ENCODE results near the gene FANCC.
"Not testable (repeated sequence)": the region's sequence is repeated elsewhere in the genome, so short reads cannot be mapped to it uniquely, and the experiment has no call there.

FANCC gene

DNA sequence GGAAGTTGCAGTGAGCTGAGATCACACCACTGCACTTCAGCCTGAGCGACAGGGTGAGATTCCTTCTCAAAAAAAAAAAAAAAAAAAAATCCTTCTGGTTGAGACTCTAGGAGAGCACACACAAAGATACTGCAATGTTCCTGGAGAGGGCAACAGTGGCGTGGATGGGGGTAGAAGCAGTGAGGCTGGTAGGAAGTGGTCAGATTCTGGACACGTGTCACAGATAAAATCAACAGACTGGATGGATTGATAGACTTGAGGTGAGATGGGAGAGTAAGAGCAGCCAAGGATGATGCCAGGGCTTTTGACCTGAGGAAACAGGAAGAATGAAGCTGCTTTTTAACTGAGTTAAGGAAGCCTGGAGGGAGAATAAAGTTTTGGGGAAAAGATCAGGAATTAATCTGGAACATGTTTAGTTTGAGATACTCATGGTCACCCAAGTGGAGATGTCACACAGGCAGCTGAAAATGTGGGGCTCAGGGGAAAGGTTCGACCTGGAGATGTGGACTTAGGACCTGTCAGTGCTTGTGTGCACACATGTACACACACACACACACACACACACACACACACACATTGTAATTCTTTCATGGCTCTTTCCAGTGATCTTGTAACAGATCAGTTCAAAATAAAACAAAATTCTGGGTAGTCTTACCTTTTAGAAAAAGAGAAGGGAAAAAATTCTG lies 88.1 kb downstream of the FANCC start:
- no peak for DNase-seq (ENCODE audit: low read depth)

DNA sequence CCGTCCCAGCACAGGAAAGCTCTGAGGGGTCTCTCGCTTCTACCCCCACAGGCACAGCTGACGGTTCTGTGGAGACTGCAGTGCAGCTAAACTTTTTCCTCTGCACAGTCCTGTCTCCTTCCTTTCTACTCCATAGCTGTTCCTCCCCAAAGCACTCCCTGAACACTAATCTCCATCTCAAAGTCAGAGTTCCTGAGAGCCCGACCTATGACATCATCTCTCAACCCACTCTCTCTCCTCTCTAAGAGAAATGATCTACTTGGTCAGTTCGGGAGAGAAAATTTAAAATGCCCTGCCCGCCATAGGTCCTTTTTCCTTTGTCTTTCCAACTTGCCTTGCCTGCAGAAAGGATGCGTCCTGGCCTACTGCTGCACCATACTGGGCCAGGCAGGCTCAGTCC lies 90.6 kb downstream of the FANCC start:
- DNase-seq (ENCODE audit: low read depth) = no peak

DNA sequence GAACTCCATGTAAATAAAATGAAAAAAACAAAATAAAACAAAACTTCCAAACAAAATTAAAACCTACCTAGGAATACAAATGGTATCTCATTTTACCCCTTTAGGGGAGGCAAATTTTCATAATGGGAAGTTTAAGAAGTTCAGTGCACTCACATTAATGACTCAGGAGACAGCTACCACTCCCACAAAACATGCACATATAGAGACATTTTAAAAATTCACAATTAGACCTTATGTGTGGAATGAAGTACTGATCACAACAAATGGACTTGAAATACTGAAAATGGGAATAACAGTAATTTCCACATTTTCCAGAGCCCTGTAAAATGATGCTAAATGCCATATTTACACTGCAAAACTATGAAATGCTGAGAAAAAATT lies 91.8 kb downstream of the FANCC start:
- DNase-seq (ENCODE audit: low read depth) = no peak

DNA sequence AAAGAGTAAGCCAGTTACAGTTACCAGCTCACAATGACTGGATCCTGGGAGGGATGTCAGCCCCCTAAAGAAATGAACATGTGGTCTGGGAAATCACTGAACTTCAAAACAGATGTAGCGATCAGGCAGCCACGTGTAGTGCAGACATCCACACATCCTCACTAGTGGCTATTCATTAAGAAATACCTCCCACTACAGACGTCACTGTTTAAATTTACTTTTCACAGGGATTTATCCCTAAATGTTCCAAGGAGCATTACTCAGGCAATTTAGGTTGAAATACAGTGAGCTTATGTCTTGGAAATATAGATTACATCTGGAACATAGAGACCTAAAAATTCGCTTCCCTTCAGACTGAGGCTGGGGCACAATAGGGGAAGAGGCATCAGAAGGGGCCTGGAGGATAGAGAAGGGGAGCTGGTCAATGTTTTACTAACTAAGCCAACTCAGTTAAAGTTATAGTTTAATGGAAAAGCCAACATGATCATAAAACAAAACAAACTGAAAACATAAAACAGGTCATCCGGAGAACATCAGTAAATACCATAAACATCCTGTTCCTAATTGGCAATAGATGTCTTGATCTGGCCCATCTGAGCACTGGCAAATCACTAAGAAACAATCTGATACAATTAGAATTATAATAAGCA lies 92.3 kb downstream of the FANCC start:
- DNase-seq (ENCODE audit: low read depth) = no peak

DNA sequence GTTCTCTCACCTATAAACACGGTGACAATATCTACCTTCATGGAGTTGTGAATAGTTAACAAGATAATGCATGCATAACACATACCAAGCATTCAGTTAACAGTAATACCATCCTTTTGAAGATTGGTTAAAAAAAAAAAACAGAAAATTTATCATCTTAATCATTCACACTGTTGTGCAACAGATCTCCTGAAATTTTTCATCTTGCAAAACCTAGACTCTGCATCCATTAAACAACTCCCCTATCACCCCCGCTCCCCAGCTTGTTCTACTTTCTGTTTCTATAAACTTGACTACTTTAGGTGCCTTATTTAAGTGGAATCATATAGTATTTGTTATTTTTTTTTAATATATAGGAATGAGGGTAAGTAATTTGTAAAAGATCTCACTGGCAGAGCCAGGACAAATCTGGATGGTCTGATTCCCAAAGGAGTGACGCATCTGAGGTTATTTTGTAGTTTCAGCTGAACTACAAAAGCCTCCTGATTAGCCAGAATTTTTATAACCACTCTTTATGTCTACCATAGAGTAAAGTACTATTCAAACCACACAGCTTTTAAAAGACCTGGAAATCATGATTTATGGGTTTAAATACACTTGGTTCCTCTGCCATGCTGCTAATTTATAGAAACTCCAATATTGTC lies 93.0 kb downstream of the FANCC start:
- DNase-seq (ENCODE audit: low read depth) = no peak

DNA sequence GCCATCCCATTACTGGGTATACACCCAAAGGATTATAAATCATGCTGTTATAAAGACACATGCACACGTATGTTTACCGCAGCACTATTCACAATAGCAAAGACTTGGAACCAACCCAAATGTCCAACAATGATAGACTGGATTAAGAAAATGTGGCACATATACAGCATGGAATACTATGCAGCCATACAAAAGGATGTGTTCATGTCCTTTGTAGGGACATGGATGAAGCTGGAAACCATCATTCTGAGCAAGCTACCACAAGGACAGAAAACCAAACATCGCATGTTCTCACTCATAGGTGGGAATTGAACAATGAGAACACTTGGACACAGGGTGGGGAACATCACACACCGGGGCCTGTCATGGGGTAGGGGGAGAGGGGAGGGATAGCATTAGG lies 97.2 kb downstream of the FANCC start:
- not testable (repeated sequence) for DNase-seq (ENCODE audit: low read depth)

DNA sequence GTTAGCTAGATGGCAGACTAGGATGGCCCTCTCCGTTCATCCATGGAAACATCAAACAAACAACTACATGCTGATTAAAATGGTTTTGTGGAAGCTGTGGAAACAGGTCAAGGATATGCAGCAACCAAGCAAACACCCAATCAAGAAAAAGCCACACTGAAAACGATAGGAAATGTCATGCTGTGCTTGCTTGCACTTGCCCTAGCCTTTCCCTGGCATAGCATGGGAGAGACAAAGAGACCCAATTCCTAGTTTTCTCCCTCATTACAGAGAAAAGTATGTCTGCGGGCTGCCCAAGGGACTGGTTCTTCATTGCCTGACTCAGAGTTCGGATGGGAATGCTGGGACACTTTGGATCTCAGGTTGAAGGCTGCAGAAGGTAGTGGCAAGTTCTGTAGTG lies 98.7 kb downstream of the FANCC start:
- no peak for DNase-seq (ENCODE audit: low read depth)

DNA sequence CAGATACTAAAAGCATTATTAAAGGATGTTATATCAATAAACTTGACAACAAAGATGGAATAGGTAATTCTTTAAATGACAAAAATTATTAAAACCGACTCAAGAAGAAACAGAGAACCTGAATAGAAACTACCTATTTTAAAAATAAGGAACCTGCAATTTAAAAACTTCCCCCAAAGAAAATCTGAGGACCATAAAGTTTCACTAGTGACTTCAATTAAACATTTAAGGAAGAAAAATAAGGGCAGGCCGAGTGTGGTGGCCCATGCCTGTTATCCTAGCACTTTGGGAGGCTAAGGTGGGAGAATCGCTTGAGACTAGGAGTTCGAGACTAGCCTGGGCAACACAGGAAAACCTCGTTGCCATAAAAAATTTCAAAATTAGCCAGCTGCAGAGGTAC lies 99.6 kb downstream of the FANCC start:
- DNase-seq (ENCODE audit: low read depth) = no peak

DNA sequence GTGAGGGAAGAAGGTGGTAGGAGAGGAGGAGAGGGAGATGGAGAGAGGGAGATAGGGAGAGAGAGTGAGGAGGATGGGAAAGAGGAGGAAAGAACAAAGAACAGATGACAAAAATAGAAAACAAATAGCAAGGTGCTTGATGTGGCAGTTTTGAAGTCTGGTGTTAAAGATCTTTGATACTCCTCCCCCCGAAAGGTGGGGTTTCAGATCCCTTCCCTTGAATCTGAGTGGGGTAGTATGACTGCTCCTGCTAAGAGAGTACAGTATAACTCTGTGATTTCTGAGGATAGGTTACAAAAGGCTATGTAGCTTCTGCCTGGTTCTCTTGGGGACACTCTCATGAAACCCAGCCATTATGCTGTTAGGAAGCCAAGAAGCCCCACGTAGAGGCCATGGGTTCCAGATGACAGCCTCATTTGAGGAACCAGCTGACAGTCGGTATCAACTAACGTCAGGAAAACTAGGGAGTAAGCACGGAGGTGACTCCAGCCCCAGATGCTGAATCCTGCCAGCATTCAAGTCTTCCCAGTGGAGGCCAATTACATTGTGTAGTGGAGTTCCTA lies 102.1 kb downstream of the FANCC start:
- DNase-seq (ENCODE audit: low read depth) = no peak

DNA sequence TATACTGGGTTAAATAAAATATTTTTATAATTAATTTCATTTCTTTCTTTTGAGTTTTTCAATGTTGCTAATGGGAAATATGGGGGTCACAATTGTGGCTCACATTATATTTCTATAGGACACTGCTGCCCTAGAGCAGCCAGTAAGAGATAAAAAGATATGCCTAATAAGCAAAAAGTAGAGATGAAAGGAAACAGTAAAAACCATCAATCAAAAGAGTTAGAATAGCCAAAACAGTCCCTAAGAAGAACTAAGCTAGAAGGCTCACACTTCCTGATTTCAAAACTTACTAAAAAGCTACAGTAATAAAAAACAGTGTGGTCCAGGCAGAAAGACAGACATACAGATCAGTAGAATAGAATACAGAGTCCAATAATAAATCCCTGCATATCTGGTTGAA lies 104.4 kb downstream of the FANCC start:
- no peak for DNase-seq (ENCODE audit: low read depth)

DNA sequence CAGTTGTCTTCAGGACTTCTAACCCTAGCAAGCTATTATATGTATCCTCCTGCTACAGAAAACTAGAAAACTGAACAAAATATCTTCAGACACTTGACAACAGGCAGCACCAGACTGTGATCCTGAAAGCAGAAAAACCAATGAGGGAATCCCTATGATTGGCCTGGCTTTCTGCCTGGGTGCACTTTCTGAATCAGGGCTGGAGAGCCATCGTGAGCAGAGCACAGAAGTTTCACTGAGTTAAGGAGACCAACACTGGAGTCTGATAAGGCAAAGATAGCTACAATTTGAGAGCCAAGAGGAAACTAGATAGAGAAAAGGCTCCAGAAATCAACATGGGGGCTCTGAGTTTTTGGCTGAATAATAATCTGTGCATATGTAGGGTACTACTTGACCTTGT lies 106.5 kb downstream of the FANCC start:
- no peak for DNase-seq (ENCODE audit: low read depth)

DNA sequence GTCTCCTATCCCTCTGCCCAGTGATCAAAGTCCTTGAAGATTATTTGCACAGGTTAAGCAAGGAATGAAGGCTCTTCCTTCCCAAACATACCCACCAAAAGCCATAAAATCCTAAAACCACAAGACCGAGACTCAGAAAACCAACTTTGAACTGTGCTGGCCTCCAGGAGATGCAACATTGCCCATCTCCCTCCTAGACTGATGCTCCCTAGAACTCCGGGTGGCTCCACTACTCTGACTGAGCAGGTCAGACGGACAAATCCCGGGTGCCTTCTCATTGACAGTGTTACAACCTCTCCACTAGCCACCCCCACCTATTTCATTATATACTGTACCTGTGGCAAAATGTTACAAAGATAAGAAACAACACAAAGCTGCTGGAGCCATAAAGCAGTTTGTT lies 110.1 kb downstream of the FANCC start:
- DNase-seq (ENCODE audit: low read depth) = no peak

DNA sequence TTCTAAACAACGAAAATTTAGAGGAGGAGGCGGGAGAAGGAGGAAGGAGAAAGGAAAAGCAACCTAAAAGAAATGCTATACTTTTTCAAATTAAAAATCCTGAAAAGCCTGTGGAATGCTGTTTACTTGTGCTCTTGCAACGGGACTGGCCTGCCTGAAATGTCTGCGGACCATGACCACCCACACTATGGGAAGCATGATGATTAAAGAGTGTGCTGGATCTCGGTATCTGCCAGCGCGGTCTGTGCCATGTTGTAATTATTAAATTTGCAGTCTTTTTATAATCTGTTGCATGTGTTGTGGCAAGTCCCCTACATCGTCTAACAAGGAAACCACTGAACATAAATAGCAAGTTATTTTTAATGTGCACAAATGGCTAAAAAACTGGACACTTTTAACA lies 111.4 kb downstream of the FANCC start:
- DNase-seq (ENCODE audit: low read depth) = no peak

DNA sequence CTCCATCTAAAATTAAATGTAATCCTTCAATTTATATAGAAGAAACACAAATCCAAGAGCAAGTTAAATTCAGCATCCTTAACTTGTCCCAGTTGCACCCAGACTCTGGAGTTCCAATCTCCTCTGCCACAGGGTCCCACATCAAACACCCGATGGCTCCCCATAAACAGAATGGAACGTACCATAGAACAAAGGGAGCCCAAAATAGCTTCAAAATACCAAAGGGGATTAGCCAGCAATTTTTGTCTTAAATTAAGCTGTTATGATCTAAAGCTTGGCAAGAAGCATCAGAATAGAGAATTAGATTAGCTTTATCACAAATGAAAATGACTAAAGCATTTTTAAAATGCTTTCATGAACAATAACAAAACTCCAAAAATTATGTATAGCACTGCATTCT lies 112.8 kb downstream of the FANCC start:
- no peak for DNase-seq (ENCODE audit: low read depth)

DNA sequence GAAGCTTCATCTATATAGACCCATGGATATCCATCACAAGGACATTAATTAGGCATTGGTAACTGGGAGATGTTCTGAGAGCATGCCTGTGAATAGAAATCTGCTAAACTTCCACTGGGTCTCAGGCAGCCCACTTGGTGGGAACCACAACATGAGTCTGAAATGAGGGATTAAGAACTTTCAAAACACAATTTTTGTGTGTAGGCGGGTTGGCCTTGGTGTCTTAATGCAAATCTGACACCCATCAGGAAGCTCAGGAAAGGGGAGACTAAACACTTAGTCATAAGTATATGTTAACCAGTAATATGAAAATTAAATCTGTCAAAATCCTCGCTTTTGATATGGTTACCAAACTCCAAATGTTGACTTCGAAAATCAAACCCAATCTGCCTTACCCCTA lies 113.2 kb downstream of the FANCC start:
- no peak for DNase-seq (ENCODE audit: low read depth)

DNA sequence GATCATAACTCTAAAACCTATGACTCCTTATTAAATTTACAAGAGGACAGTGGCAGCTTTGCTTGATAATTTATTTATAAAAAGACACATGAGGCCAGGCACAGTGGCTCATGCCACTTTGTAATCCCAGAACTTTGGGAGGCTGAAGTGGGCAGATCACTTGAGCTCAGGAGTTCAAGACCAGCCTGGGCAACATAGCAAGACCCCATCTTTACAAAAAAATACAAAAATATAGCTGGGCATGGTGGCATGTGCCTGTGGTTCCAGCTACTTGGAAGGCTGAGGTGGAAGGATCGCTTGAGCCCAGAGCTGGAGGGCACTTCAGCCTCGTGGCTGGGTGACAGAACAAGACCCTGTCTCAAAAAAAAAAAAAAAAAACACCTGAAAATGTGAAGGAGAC lies 114.5 kb downstream of the FANCC start:
- not testable (repeated sequence) for DNase-seq (ENCODE audit: low read depth)

DNA sequence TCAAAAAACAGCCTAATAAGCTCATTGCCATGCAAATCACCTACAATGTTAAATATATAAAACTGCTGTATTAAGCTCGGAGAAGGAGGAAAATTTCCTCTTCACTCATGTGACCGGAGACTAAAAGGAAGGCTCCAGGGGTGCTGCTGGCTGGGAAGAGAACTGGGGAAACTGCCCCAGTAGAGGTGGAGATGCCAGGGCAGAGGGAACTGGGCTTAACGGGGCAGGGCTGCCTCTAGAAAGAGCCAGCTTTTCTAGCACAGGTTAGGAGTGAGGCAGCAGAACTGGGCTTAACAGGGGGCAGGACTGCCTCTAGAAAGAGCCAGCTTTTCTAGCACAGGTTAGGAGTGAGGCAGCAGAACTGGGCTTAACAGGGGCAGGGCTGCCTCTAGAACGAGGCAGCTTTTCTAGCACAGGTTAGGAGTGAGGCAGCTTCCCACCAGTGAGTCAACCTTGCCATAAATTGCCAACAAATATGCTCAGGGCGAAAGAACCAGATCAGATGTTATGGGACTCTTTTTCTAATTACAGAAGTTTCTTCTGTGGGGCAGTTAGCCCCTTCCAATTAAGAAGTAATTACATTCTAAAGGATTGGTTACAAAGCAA lies 115.3 kb downstream of the FANCC start:
- DNase-seq (ENCODE audit: low read depth) = no peak

DNA sequence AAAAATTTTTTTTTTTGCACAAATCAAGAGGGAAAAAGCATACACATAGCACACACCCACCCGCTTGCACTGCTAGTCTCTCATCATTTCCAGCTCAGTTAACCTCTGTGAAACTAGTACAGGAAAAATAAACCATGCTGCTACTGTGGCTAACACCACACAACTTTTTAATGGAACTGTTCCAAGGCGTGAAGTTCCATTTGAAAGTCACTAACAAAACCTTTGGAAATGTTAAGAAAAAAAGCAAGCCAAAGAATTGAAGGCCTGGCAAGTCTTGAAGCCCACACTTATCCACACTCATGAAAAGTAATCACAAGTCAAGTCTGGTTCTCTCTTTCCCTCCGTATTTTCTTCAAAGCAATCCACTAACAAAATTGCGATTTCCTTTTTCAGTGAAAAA lies 116.3 kb downstream of the FANCC start:
- DNase-seq (ENCODE audit: low read depth) = no peak

DNA sequence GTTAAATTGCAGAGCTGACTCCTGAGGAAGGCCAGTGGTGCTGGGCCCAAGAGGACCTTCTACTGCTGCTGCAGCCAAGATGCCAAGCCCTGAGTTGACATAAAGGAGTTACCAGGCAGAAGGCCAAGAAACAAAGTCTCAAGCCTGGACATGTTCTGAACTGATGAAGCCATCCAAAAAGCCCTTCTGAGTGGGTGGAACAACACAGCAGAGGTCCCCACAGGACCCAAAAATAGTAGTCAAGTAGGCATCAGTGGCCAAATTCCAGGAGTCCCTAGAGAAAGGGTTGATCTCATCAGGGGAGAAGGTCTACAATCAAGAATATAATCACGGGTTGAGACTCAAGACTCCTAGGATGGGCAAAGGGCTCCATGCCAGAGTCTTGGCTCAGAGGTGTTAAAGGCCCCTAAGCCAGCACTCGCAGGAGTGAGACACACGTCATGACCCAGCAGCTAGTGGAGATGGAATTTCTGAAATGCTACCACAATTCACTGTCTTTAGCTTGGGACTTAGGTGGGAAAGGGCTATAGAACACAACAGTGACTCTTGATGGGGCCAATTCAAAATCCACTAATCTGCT lies 119.7 kb downstream of the FANCC start:
- DNase-seq (ENCODE audit: low read depth) = no peak

DNA sequence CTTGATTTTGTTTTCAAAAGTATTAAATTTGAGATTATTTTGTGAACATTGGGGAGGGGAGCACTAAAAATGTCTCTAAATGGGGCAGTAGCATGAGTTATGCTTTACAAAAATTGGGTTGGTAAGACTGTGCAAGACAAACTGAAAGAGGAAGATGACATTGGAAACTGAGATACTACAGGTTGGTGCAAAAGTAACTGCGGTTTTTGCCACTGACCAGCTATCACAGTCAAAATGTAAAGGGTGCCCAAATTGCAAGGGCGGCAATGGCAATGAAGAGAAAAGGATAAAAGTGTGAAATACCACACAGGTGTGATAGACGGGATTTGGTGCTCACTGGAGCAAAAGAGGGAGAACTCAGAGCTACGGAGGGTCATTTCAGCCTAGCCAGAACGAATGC lies 124.0 kb downstream of the FANCC start:
- no peak for DNase-seq (ENCODE audit: low read depth)

DNA sequence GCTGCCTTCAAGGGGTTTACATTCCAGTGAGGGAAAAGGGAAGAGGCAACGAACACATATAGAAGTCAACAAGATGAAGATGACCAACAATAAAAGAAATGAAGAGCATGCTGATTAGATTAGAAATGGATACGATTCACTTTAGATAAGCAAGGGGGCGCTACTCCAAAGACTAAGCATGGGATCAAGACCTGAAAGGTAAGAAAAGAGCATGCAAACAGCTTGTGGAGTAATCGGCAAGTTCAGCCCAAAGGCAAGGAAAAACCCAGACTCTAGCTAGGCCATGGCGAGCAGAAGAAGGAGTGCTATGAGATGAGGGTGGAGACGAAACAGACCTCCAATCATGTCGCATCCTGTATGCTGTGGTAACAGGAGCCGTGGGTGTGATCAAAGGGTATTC lies 124.4 kb downstream of the FANCC start:
- no peak for DNase-seq (ENCODE audit: low read depth)

DNA sequence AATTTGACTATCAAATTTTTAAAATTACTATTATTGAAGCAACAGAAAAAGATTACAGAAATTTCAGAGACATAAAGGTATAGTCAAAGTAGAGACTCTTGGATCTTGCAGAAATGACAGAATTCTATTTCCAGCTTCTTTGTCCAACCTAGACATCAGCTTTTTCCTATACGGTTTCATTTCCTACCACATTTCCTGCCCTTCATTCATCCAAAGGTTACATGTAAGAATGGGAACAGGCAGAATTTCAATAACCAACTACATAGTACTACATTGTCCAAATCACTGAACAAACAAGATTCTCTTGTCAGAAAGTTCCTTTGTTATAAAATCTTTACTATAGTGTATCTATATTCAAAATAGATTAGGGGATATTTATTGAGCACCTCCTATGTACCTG lies 124.9 kb downstream of the FANCC start:
- DNase-seq (ENCODE audit: low read depth) = no peak

DNA sequence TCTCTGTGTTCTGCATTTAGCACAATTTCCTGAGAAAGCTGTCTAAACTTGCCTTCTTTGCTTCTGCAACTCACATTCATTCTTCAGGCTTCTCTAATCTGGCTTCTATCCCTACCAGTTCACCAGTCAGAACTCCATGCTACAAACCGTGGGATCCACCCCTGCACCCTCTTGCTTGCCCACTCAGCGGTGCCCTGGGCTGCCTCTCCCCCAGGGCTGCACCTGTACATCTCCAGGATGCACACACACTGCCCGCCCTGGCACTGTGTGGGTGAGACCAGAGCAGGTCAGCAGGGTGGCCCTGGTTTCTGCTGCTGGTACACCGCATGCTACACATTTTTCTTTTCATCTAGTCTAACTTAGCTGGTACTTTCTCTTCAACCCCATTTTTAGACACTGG lies 127.1 kb downstream of the FANCC start:
- DNase-seq (ENCODE audit: low read depth) = no peak

All from stimulated activated CD8-positive, alpha-beta memory T cell treated with anti-CD3 and anti-CD28 coated beads, Interleukin-4, amount 100 ng/mL, for 24 hours (primary cell).